Subcutaneous abdominal adipose tissue (tissue), 5 donors: ENCODE data around the gene KRT33A.
"Not testable (repeated sequence)": the region's sequence is repeated elsewhere in the genome, so short reads cannot be mapped to it uniquely, and the experiment has no call there.

ENCODE experiments used
- H3K27ac ChIP-seq: one replicate; pipeline ENCODE4 v1.7.0; 2013; ENCODE audit warnings: low read depth, mild to moderate bottlenecking, inconsistent platforms, low read length, moderate library complexity
- H3K27me3 ChIP-seq, 5 donors: one replicate each; pipeline ENCODE4 v1.7.0; 2013; ENCODE audit warnings: low read length in 5 of 5, inconsistent platforms in 1 of 5; ENCODE audit not compliant: control insufficient read depth in 5 of 5, insufficient read depth in 4 of 5
- H3K36me3 ChIP-seq, 5 donors: one replicate each; pipeline ENCODE4 v1.7.0; 2013; ENCODE audit warnings: low read length in 5 of 5; ENCODE audit not compliant: control insufficient read depth in 5 of 5, insufficient read depth in 5 of 5
- H3K4me1 ChIP-seq, 5 donors: one replicate each; pipeline ENCODE4 v1.7.0; 2013; ENCODE audit warnings: low read length in 5 of 5, mild to moderate bottlenecking in 3 of 5, moderate library complexity in 1 of 5; ENCODE audit not compliant: control insufficient read depth in 5 of 5, insufficient read depth in 5 of 5
- H3K4me3 ChIP-seq, 5 donors: one replicate each; pipeline ENCODE4 v1.7.0; 2013; ENCODE audit warnings: low read length in 5 of 5, low read depth in 1 of 5
- H3K9ac ChIP-seq, 5 donors: one replicate each; pipeline ENCODE4 v1.7.0; 2013; ENCODE audit warnings: low read length in 5 of 5, mild to moderate bottlenecking in 4 of 5, moderate library complexity in 3 of 5
- H3K9me3 ChIP-seq, 5 donors: one replicate each; pipeline ENCODE4 v1.7.0; 2013; ENCODE audit warnings: low read length in 5 of 5; ENCODE audit not compliant: control insufficient read depth in 5 of 5
- donor health status: healthy.
- donor health status: healthy.
- donor health status: healthy.
- donor health status: healthy.
- donor health status: healthy.

Gene KRT33A

GRCh38 chr17:41350381-41350878 lies at the start of gene KRT33A:
KRT33A (minus strand) TSS chr17:41350828; CDS start chr17:41350767, 61 bp downstream.
- not testable (repeated sequence) for H3K4me3 ChIP-seq, H3K27ac ChIP-seq, H3K9me3 ChIP-seq, H3K4me1 ChIP-seq, H3K9ac ChIP-seq, H3K36me3 ChIP-seq, H3K27me3 ChIP-seq

GRCh38 chr17:41396996-41397660 lies 46.5 kb upstream of the KRT33A start, which contains the start of gene KRT31:
KRT31 (minus strand) TSS chr17:41397608; CDS start chr17:41397539, 69 bp downstream.
- Histone ChIP-seq H3K4me3 (no peak within 1 kb of the TSS), H3K36me3 (no peaks in the 10 kb centered on the region), H3K9ac (no peak within 1 kb of the TSS), H3K4me1 (no peaks in the 10 kb centered on the region), H3K9me3 (no peaks in the 10 kb centered on the region), H3K27me3 (peaks cover 0 to 11% (median 5%) of the 10 kb centered on the region in 5 donors), H3K27ac (no peak within 1 kb of the TSS)

- Histone ChIP-seq H3K4me1 (no peaks in the 10 kb centered on the region), H3K36me3 (no peaks in the 10 kb centered on the region), H3K27me3 (peaks cover 0 to 11% (median 5%) of the 10 kb centered on the region in 5 donors), H3K4me3 (no peak overlapping the region), H3K27ac (no peak overlapping the region), H3K9me3 (no peaks in the 10 kb centered on the region), H3K9ac (no peak overlapping the region)
Observed at GRCh38 chr17:41396340-41396739, 45.7 kb upstream of the KRT33A start.

GRCh38 chr17:41395611-41396010 lies 45.0 kb upstream of the KRT33A start:
- H3K36me3 ChIP-seq: no peaks in the 10 kb centered on the region
- peaks cover 0 to 11% (median 9%) of the 10 kb centered on the region in 5 donors for H3K27me3 ChIP-seq
- H3K4me1 ChIP-seq: no peaks in the 10 kb centered on the region
- no peaks in the 10 kb centered on the region for H3K9me3 ChIP-seq
- H3K9ac ChIP-seq: no peak overlapping the region
- no peak overlapping the region for H3K27ac ChIP-seq
- H3K4me3 ChIP-seq: no peak overlapping the region

GRCh38 chr17:41395044-41395443 lies 44.4 kb upstream of the KRT33A start:
- H3K27ac ChIP-seq, H3K4me1 ChIP-seq, H3K9me3 ChIP-seq, H3K4me3 ChIP-seq, H3K36me3 ChIP-seq, H3K9ac ChIP-seq: not testable (repeated sequence)
- H3K27me3 ChIP-seq: peaks cover 0 to 11% (median 9%) of the 10 kb centered on the region in 5 donors

GRCh38 chr17:41394254-41394996 lies 43.8 kb upstream of the KRT33A start:
- peaks cover 0 to 11% (median 7%) of the 10 kb centered on the region in 5 donors for H3K27me3 ChIP-seq
- no peak overlapping the region for H3K4me3 ChIP-seq
- H3K9ac ChIP-seq: no peak overlapping the region
- no peaks in the 10 kb centered on the region for H3K36me3 ChIP-seq
- no peaks in the 10 kb centered on the region for H3K9me3 ChIP-seq
- no peaks in the 10 kb centered on the region for H3K4me1 ChIP-seq
- H3K27ac ChIP-seq: no peak overlapping the region

GRCh38 chr17:41393826-41394225 lies 43.2 kb upstream of the KRT33A start:
- no peak overlapping the region for H3K9ac ChIP-seq
- H3K36me3 ChIP-seq: no peaks in the 10 kb centered on the region
- H3K27me3 ChIP-seq: peaks cover 0 to 11% (median 4%) of the 10 kb centered on the region in 5 donors
- no peaks in the 10 kb centered on the region for H3K4me1 ChIP-seq
- H3K9me3 ChIP-seq: no peaks in the 10 kb centered on the region
- H3K27ac ChIP-seq: no peak overlapping the region
- H3K4me3 ChIP-seq: no peak overlapping the region

- no peak overlapping the region for H3K9ac ChIP-seq
- no peaks in the 10 kb centered on the region for H3K9me3 ChIP-seq
- H3K4me3 ChIP-seq: no peak overlapping the region
- H3K36me3 ChIP-seq: no peaks in the 10 kb centered on the region
- no peak overlapping the region for H3K27ac ChIP-seq
- H3K27me3 ChIP-seq: peaks cover 0 to 11% (median 4%) of the 10 kb centered on the region in 5 donors
- no peaks in the 10 kb centered on the region for H3K4me1 ChIP-seq
Observed at GRCh38 chr17:41393294-41393693, 42.7 kb upstream of the KRT33A start.

- no peaks in the 10 kb centered on the region for H3K4me1 ChIP-seq
Observed at GRCh38 chr17:41392278-41392677, 41.6 kb upstream of the KRT33A start.

GRCh38 chr17:41391535-41391934 lies 40.9 kb upstream of the KRT33A start:
- H3K36me3 ChIP-seq: no peaks in the 10 kb centered on the region
- H3K9me3 ChIP-seq: peaks cover 0 to 5% (median 4%) of the 10 kb centered on the region in 5 donors
- peaks cover 0 to 11% (median 4%) of the 10 kb centered on the region in 5 donors for H3K27me3 ChIP-seq
- H3K27ac ChIP-seq: no peak overlapping the region
- H3K4me3 ChIP-seq: no peak overlapping the region
- H3K9ac ChIP-seq: no peak overlapping the region
- H3K4me1 ChIP-seq: no peaks in the 10 kb centered on the region

More at GRCh38 chr17:41392278-41392677, 41.6 kb upstream of the KRT33A start:
- Histone ChIP-seq H3K27ac (no peak overlapping the region), H3K9me3 (peaks cover 0 to 2% (median 0%) of the 10 kb centered on the region in 5 donors), H3K9ac (no peak overlapping the region), H3K4me3 (no peak overlapping the region), H3K27me3 (peaks cover 0 to 11% (median 4%) of the 10 kb centered on the region in 5 donors), H3K36me3 (no peaks in the 10 kb centered on the region)
